NCI-H2196 treated with DMSO at 0.1 percent for 48 hours (cell line): Measurements from ENCODE around the gene SUSD3.

Experiments
- DNase-seq: peaks from one replicate; lab custom pipeline; 2025; ENCODE audit not compliant: unreplicated experiment; lab: John Stamatoyannopoulos, UW

SUSD3 gene

DNA sequence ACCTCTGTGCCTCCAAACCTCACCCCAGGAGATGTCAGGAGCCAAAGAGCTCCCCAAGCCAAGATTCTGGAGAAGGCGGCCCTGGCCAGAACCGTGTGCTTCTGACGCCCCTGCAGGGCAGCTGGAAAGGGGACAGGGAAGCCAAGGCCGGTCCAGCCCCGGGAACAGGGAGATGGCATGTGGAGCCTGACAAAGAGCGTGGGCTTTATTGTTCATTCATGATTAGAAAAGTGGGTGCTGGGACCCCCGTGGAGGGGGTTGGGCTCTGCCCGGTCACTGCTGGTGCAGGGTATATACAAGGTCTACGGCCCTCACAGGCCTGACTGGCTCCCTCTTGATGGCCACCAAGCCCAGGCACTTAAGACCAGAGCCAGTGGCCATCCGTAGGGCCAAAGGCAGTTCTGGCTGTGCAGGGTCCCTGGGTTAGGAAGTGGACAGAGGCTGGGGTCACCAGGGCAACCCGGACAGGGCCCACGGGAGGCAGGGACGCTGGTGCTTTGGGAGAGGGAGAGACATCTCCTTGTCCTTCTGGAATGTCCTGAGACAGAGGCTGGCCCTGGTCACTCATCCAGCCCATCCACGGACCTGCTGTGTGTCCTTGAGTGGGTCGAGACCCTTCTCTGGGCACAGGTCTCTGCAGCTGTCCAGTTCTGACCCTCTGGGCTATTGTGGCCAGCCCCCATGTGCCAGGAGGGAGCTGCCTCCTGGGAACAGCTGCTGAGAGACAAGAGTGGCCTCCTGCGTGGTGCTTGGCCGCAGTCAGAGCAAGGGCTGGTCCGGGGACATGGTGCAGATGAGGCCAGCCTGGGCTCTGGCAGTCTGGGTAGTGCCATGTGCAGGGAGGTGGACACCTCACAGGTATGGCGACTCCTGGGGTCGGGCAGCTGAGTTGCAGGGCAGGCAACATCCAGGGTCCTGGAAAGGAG is 63.1 kb downstream of the SUSD3 start:
- no peak for DNase-seq

DNA sequence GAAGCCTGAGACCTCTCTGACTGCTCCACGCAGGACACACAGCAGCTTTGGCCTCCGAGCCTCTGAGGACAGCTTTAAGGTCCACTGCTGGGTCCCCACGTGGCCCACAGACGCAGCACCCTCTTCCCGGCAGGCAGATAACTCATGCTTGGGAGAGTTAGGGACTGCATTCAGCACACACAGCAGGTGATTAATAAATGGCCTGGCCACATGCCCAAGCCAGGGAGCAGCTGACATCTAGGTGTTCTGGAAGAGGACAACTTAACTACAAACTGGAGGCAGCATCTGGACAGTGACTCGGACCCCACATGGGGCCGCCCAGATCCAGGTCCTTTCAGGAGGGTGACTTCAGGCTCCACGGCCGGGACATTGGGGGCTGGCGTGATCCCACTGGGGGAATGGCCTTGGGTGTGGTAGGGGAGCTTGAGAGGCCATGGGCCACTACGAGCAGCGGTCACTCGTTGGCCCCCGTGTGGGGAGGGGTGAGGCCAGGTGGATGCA is 64.3 kb downstream of the SUSD3 start:
- no peak for DNase-seq

DNA sequence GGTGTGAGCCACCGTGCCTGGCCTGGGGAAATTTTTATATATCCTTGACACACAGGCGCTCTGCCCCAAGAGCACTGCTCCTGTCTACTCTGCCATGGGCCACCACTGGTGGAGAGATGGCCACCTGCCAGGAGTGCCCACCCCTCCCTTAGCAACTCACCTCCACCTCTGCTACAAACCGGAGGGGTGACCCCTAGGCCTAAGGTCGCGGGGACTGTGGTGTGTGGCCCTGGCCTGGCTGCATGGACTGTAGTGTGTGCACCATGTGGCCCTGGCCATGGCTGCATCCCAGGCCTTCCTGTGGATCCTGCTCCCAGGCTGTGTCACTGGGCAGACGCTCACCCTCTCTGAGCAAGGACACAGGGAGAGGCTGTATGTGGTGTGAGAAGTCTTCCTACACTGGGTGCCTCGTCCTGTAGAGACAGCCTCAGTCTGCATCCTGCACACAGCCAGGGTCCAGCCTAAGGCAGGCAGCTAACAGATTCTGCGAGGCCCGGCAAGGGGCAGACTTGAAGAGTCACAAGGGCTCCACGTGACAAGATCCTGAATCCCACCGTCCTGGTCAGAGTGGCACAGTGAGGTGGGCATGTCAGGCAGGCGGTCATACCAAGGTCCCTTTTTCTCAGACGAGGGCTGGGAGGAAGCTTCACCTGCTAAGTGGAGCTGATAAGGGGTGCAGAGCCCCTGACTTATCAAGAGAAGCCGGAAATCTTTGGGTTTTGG is 65.2 kb downstream of the SUSD3 start:
- no peak for DNase-seq

GRCh38 chr9:93124793-93125192 is 66.3 kb downstream of the SUSD3 start:
- no peak for DNase-seq

GRCh38 chr9:93125331-93125894 is 66.9 kb downstream of the SUSD3 start:
- no peak for DNase-seq

GRCh38 chr9:93126151-93126781 is 67.8 kb downstream of the SUSD3 start:
- no peak for DNase-seq

DNA sequence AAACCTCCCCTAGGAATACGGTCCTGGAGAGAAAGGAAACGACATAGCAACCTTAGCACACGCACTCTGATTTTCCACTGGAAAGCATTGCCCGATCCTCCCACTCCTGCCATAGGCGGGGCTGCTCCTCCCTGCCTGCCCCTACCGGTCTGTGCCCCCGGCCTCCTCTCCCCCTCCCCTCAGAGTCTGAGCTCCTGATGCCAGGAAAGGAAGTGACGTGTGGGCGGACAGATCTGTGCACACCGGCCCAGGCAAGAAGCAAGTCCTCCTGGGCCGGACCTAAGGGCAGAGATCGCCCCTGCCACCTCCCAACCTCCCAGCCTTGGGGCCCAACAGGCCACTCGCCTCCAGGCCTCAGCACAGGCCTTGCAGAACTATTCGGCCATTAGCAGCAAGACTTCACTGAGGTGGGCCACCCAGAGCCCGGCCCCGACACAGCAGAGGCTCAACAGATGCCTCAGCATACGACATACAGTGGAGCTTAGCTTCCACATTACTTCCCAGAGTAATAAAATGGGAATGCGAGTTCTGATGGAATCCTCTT is 68.4 kb downstream of the SUSD3 start:
- no peak for DNase-seq

DNA sequence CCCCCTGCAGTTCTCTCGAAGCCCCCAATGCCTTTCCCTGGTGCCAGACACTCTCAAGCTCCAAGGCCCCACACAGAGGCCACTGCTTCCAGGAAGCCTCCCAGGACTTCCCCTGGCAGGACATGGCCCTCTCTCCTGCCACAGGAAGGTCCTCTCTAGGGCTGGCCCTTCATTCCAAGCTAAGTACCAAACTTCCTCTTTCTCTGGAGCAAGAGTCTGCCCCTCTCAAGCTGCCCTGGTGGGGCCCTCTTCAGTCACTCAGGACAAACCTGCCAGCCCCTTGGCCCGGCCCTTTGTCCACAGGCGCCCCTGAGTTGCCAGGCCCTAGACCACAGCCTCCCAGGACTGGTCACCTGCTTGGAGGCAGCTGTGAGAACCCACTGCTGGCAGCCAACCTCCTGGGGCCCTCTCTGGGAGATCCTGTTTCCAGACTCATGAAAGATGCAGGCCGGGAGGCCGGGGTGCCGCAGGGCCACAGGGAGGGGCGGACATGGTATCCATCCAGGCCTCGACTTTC is 69.0 kb downstream of the SUSD3 start:
- DNase-seq, result no peak

GRCh38 chr9:93128011-93128714 is 69.7 kb downstream of the SUSD3 start:
- DNase-seq, result no peak

DNA sequence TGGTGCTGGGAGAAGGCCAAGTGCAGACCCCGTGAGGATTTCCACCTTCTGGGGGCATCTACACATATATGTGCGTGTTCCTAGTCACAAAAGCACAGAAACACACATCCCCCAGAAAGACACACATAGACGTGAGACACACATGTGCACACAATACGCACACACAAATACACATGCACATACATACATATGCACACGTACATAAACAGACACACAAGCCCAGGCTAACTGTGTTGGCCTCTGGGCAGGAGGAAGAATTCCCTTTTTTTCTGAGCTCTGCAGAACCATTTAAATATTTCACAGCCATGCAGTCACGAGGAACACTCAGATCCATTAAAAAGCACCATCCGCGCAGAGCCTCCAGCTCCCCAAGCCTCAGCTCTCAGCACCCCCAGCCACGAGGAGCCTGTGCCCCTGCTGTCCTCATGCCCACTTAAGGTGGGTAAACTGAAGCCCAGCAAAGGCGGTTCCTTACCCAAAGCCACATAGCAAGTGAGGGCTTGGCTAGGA is 70.3 kb downstream of the SUSD3 start:
- DNase-seq, result no peak

DNA sequence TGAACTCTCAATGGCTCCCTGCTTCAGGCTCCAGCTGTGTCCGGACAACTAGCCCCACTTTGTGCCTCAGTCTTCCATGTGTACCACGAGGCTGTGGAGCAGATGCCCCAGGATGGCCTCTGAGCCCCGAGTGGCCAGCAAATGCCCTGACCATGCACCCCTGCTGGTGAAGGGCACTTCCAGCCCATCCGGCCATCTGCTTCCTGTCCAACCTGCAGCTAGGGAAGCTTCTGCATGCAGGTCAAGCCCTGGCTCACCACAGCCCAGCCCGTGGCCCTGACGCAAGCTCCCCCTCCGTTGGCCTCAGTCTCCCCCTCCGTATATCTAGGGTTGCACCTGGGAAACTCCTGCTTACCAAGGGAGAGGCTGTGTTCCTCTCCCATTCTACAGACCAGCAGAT is 70.8 kb downstream of the SUSD3 start:
- DNase-seq, result no peak

GRCh38 chr9:93129691-93130500 is 71.4 kb downstream of the SUSD3 start:
- DNase-seq, result no peak

DNA sequence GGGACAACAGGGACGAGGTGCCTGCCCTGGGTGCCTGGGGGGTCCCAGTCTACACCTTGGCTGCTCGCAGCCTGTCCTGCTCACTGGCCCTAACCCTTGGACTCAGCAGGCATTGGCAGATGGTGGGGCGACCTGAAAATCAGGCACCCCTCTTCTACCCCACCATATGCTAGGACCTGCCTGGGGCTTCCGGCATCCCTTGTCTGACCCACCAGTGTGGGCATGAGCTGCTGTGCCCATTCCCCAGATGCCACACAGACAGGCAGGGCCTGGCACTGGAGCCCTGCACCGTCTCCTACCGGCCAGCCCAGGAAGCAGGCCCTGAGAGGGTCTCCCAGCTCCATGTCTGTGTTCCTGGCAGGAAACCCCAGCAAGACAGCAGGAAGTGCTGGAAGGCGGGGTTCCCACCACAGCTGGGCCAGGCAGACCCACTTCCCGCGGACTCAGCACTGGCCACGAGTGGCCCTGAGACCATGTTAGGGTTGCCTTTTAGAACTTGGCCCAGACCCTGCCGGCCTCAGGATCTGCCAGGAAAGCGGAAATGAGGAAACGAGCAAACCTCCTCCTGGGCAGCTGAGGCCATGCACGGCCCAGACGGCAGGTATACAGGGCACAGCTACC is 72.5 kb downstream of the SUSD3 start:
- DNase-seq, result no peak

- no peak for DNase-seq
Observed at GRCh38 chr9:93131599-93132286, 73.2 kb downstream of the SUSD3 start.

- peak; percentile 73 for DNase-seq
Observed at GRCh38 chr9:93132287-93132927, 73.9 kb downstream of the SUSD3 start.

GRCh38 chr9:93132946-93133680 is 74.6 kb downstream of the SUSD3 start:
- no peak for DNase-seq

GRCh38 chr9:93133681-93134014 is 75.1 kb downstream of the SUSD3 start:
- peak; percentile 17 for DNase-seq
